DND-41 (cell line): Measurements from ENCODE around the gene CNPPD1.

Experiments
- ATAC-seq: fragments of 200-7000 bp; cut with Tn5 transposase; 3 replicates; pipeline ENCODE4 v1.9.1; 2021; ENCODE audit warnings: low read depth; ENCODE audit not compliant: insufficient read depth
- DNase-seq: peaks from one replicate; pipeline ENCODE4 v3.0.0-alpha.2; 2020
- H2AFZ ChIP-seq: 2 replicates; pipeline ENCODE4 v1.6.0; 2012; ENCODE audit warnings: low read depth, low read length
- H3K27ac ChIP-seq: 2 replicates; pipeline ENCODE4 v1.5.1; 2012; ENCODE audit warnings: low read length, inconsistent platforms
- H3K27me3 ChIP-seq: fragments of 200-600 bp; sonication (generic); 2 replicates; pipeline ENCODE4 v1.6.0; 2012; ENCODE audit warnings: low read length, mild to moderate bottlenecking, inconsistent platforms; ENCODE audit not compliant: insufficient read depth, poor library complexity
- H3K36me3 ChIP-seq: 2 replicates; pipeline ENCODE4 v1.5.1; 2012; ENCODE audit warnings: low read length, inconsistent platforms; ENCODE audit not compliant: insufficient read depth
- H3K4me1 ChIP-seq: 2 replicates; pipeline ENCODE4 v1.5.1; 2012; ENCODE audit warnings: mild to moderate bottlenecking, low read length; ENCODE audit not compliant: insufficient read depth
- H3K4me2 ChIP-seq: 2 replicates; pipeline ENCODE4 v1.6.0; 2012; ENCODE audit warnings: mild to moderate bottlenecking, moderate library complexity, low read length, inconsistent platforms; ENCODE audit not compliant: insufficient read depth
- H3K4me3 ChIP-seq, 2 experiments: fragments of 200-600 bp in 1 of 2; shearing (Covaris generic) in 1 of 2; 2 replicates each; pipeline ENCODE4 v1.5.1; 2012 to 2016; ENCODE audit warnings: inconsistent platforms in 2 of 2, low read length in 2 of 2, mild to moderate bottlenecking in 2 of 2, low read depth in 1 of 2, moderate library complexity in 1 of 2
- H3K79me2 ChIP-seq: 2 replicates; pipeline ENCODE4 v1.6.0; 2012; ENCODE audit warnings: low read length, inconsistent platforms; ENCODE audit not compliant: insufficient read depth
- H3K9ac ChIP-seq: 2 replicates; pipeline ENCODE4 v1.6.0; 2012; ENCODE audit warnings: low read depth, mild to moderate bottlenecking, inconsistent platforms, low read length, moderate library complexity
- H3K9me3 ChIP-seq: 2 replicates; pipeline ENCODE4 v1.5.1; 2012; ENCODE audit warnings: low read length, moderate library complexity, mild to moderate bottlenecking, inconsistent platforms; ENCODE audit not compliant: insufficient read depth, severe bottlenecking
- H4K20me1 ChIP-seq: 2 replicates; pipeline ENCODE4 v1.6.0; 2012; ENCODE audit warnings: low read length; ENCODE audit not compliant: insufficient read depth
- CTCF ChIP-seq: IDR thresholded peaks from 2 replicates; pipeline ENCODE4 v1.5.1; 2012; ENCODE audit warnings: borderline replicate concordance, low read length, moderate library complexity, mild to moderate bottlenecking; ENCODE audit not compliant: poor library complexity, severe bottlenecking; ENCODE audit errors: extremely low read depth
- EZH2 ChIP-seq: IDR thresholded peaks from 3 replicates; pipeline ENCODE4 v1.6.1; 2012; ENCODE audit warnings: borderline replicate concordance, low read depth, mild to moderate bottlenecking, moderate library complexity, low read length, inconsistent platforms; ENCODE audit not compliant: severe bottlenecking

Gene CNPPD1

GRCh38 chr2:219175928-219176817, 552 bp downstream of the CNPPD1 start:
- Histone ChIP-seq H3K9ac (peak overlapping the region; percentile 97), H4K20me1 (peaks cover 29% of the 10 kb centered on the region; the same call in 1 of the 2 replicates), H3K27me3 (no peaks in the 10 kb centered on the region), H3K4me1 (peaks cover 39% of the 10 kb centered on the region), H3K27ac (peak overlapping the region; percentile 99), H2AFZ (peak overlapping the region; percentile 96), H3K9me3 (no peaks in the 10 kb centered on the region), H3K79me2 (peaks cover 43% of the 10 kb centered on the region), H3K4me2 (peak overlapping the region; percentile 99), H3K4me3 (peak overlapping the region; percentile 67 to 97), H3K36me3 (peaks cover 57% of the 10 kb centered on the region)
- ATAC-seq (peak; percentile 43), DNase-seq (no peak)
- TF ChIP-seq EZH2 (no peak), CTCF (peak; percentile 7)

DNA sequence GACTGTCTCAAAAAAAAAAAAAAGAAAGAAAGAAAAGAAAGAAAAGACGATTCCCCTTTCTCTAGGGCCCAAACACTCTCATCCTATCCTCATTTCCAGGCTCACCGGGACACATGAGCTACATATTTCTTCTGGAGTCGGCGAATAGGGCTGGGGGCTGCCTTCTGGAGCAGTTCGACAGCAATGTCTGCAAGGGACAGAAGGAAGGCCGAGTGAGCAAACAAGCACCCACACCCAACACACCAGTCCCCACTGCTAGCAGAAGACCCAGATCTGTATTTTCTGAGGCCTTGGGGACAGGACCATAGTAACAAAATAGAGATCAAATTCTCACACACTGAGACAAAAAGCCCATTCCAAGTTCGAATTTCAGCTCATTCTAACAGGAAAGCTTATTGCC, 1.2 kb downstream of the CNPPD1 start:
- Histone ChIP-seq H3K27me3 (no peaks in the 10 kb centered on the region), H3K4me1 (peaks cover 39% of the 10 kb centered on the region), H3K9ac (peak overlapping the region; percentile 97), H3K9me3 (no peaks in the 10 kb centered on the region), H2AFZ (no peak overlapping the region), H3K27ac (no peak overlapping the region), H3K79me2 (peaks cover 40% of the 10 kb centered on the region), H3K36me3 (peaks cover 54% of the 10 kb centered on the region), H4K20me1 (peaks cover 22% of the 10 kb centered on the region; the same call in 1 of the 2 replicates), H3K4me2 (peak overlapping the region; percentile 99), H3K4me3 (peak overlapping the region in 1 of 2 experiments; percentile 97; a peak in 2 of 4 replicates)
- ATAC-seq (no peak), DNase-seq (no peak)
- no peak for TF ChIP-seq CTCF

GRCh38 chr2:219174801-219175200, 1.9 kb downstream of the CNPPD1 start:
- Histone ChIP-seq H3K4me3 (no peak overlapping the region), H4K20me1 (peaks cover 15% of the 10 kb centered on the region; the same call in 1 of the 2 replicates), H3K79me2 (peaks cover 36% of the 10 kb centered on the region), H3K27me3 (no peaks in the 10 kb centered on the region), H3K27ac (no peak overlapping the region), H3K36me3 (peaks cover 48% of the 10 kb centered on the region), H2AFZ (no peak overlapping the region), H3K9ac (no peak overlapping the region), H3K9me3 (no peaks in the 10 kb centered on the region), H3K4me2 (no peak overlapping the region), H3K4me1 (peaks cover 33% of the 10 kb centered on the region)
- no peak for DNase-seq
- TF ChIP-seq EZH2 (no peak), CTCF (no peak)
- no peak for ATAC-seq
